ENCODE results near the gene NACC2.

Gene NACC2

GRCh38 chr9:136049491-136050265, 45.4 kb downstream of the NACC2 start:
- ATAC-seq: no peak
- TF ChIP-seq ESRRG (CRISPR knock-in tag; IDR thresholded peaks at IDR 0.05) (no peak), TCF4 (CRISPR knock-in tag; IDR thresholded peaks at IDR 0.05; ENCODE audit: borderline replicate concordance) (no peak), BACH2 (CRISPR knock-in tag; IDR thresholded peaks at IDR 0.05; ENCODE audit: borderline replicate concordance) (no peak), SNAI2 (CRISPR knock-in tag; IDR thresholded peaks at IDR 0.05) (no peak), ISL1 (CRISPR knock-in tag; IDR thresholded peaks at IDR 0.05) (no peak), ZNF565 (CRISPR knock-in tag; conservative IDR thresholded peaks at IDR 0.05; ENCODE audit: low read depth) (no peak), POU6F1 (CRISPR knock-in tag; IDR thresholded peaks at IDR 0.05; ENCODE audit: borderline replicate concordance, low read depth) (no peak), TSHZ2 (CRISPR knock-in tag; IDR thresholded peaks at IDR 0.05) (no peak)

GRCh38 chr9:136048560-136049411, 46.3 kb downstream of the NACC2 start:
- ATAC-seq: no peak
- no peak for TF ChIP-seq ZNF8 (CRISPR knock-in tag; IDR thresholded peaks at IDR 0.05)
- no peak for TF ChIP-seq ISL1 (CRISPR knock-in tag; IDR thresholded peaks at IDR 0.05)
- TF ChIP-seq ZNF565 (CRISPR knock-in tag; conservative IDR thresholded peaks at IDR 0.05; ENCODE audit: low read depth): no peak
- no peak for TF ChIP-seq ZC3H10 (CRISPR knock-in tag; IDR thresholded peaks at IDR 0.05)
- TF ChIP-seq PATZ1 (CRISPR knock-in tag; IDR thresholded peaks at IDR 0.05; ENCODE audit: borderline replicate concordance): no peak

DNA sequence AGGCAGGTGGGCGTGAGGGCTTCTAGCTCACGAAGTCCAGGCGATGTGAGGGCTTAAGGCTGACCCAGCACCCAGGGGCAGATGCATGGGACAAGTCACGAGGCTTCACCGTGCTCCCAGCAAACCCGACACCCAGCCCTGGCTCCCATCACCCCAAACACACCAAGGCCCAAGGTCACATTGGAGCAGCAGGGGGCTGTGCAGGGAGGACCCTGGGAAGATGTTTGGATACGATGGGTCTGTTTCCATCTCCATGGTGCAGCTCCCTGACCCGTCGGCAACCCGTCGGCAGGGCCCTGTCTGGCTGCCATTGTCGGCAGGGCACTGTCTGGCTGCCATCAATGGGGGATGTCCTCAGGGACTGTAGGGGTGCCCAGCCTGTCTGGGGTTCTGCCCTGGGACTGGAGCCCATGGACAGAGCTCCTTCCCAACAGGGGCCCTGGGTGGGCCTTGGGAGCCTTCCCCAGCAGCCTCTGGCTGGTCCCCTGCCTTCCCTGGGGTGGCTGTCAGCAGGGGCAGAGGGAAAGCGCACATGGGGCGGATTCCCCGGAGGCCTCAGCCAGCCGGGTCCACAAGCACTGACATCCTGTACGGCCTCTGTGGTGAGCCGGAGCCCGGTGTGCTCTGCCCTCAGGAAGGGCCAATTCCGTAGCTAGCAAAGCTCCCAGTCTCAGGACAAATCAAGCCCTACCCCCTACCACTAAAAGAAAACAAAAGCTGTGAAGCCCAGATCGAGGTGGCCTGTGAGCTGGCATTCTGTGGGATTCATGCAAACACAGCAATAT, 47.1 kb downstream of the NACC2 start:
- no peak for ATAC-seq
- TF ChIP-seq ZC3H10 (CRISPR knock-in tag; IDR thresholded peaks at IDR 0.05) (no peak), TSHZ2 (CRISPR knock-in tag; IDR thresholded peaks at IDR 0.05) (no peak)
- TF ChIP-seq, protein P1, sequence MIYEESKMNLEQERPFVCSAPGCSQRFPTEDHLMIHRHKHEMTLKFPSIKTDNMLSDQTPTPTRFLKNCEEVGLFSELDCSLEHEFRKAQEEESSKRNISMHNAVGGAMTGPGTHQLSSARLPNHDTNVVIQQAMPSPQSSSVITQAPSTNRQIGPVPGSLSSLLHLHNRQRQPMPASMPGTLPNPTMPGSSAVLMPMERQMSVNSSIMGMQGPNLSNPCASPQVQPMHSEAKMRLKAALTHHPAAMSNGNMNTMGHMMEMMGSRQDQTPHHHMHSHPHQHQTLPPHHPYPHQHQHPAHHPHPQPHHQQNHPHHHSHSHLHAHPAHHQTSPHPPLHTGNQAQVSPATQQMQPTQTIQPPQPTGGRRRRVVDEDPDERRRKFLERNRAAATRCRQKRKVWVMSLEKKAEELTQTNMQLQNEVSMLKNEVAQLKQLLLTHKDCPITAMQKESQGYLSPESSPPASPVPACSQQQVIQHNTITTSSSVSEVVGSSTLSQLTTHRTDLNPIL (CRISPR knock-in tag; IDR thresholded peaks at IDR 0.05; ENCODE audit: low read depth): no peak
